OCI-LY7 (cell line): ENCODE results near the gene TMEM43. TPM values are rescaled to one million over a fixed set of nuclear protein-coding genes. Genes with fewer than 3 reads are reported as not detected.

ENCODE experiments used
- BruUV-seq: library from RNA; stranded (reverse); fragments of 400-500 nt; replicated peaks from 2 replicates; lab custom pipeline; 2021; lab: Mats Ljungman, UMichigan
- CTCF ChIA-PET: fragments of 300-600 bp; sonication (Branson Sonifier 250); formaldehyde crosslinking; loops from one replicate; lab custom pipeline; 2022; ENCODE audit warnings: antibody characterized with exemption; ENCODE audit not compliant: unreplicated experiment; lab: Charles Lee
- POLR2A ChIA-PET: fragments of 300-600 bp; sonication (Branson Sonifier 250); formaldehyde crosslinking; loops from one replicate; lab custom pipeline; 2022; ENCODE audit warnings: antibody characterized with exemption; lab: Charles Lee
- DNase-seq: peaks from one replicate; pipeline ENCODE4 v3.0.0-alpha.2; 2015; ENCODE audit warnings: low spot score
- H2AFZ ChIP-seq: fragments of 200-600 bp; sonication (generic), shearing (Covaris generic); 2 replicates; pipeline ENCODE4 v1.6.1; 2014; ENCODE audit warnings: mild to moderate bottlenecking, antibody characterized with exemption, low read length, moderate library complexity
- H3K27ac ChIP-seq: fragments of 200-600 bp; sonication (generic); 2 replicates; pipeline ENCODE4 v1.5.1; 2014; ENCODE audit warnings: mixed run types, low read depth, mild to moderate bottlenecking, moderate library complexity, low read length, inconsistent platforms; ENCODE audit not compliant: poor library complexity, severe bottlenecking
- H3K36me3 ChIP-seq: fragments of 200-600 bp; sonication (generic); 2 replicates; pipeline ENCODE4 v1.6.1; 2014; ENCODE audit warnings: mild to moderate bottlenecking, antibody characterized with exemption, low read length, moderate library complexity, mixed read lengths; ENCODE audit not compliant: insufficient read depth
- H3K4me1 ChIP-seq: fragments of 200-600 bp; sonication (generic); 2 replicates; pipeline ENCODE4 v1.5.1; 2014; ENCODE audit warnings: mild to moderate bottlenecking, low read length; ENCODE audit not compliant: insufficient read depth, poor library complexity, severe bottlenecking
- H3K4me2 ChIP-seq: fragments of 200-600 bp; sonication (generic); 2 replicates; pipeline ENCODE4 v1.6.1; 2014; ENCODE audit warnings: mild to moderate bottlenecking, low read length
- H3K4me3 ChIP-seq: fragments of 200-600 bp; sonication (generic); 2 replicates; pipeline ENCODE4 v1.5.1; 2014; ENCODE audit warnings: mild to moderate bottlenecking, low read depth, low read length; ENCODE audit not compliant: poor library complexity, severe bottlenecking
- H3K79me2 ChIP-seq: fragments of 200-600 bp; sonication (generic); 2 replicates; pipeline ENCODE4 v1.6.1; 2016; ENCODE audit warnings: low read depth, mild to moderate bottlenecking, low read length, moderate library complexity, mixed read lengths; ENCODE audit not compliant: insufficient read depth
- H3K9me2 ChIP-seq: fragments of 200-600 bp; sonication (generic); 2 replicates; pipeline ENCODE4 v1.6.1; 2016; ENCODE audit warnings: mild to moderate bottlenecking, low read length, mixed read lengths; ENCODE audit not compliant: insufficient read depth
- H3K9me3 ChIP-seq: fragments of 200-600 bp; sonication (generic); 2 replicates; pipeline ENCODE4 v1.6.1; 2014; ENCODE audit warnings: mild to moderate bottlenecking, mixed run types, low read length, mixed read lengths
- H4K20me1 ChIP-seq: fragments of 200-600 bp; sonication (generic); 2 replicates; pipeline ENCODE4 v1.6.1; 2014; ENCODE audit warnings: mild to moderate bottlenecking, antibody characterized with exemption, low read length, moderate library complexity, mixed read lengths; ENCODE audit not compliant: insufficient read depth
- EZH2phosphoT487 ChIP-seq: fragments of 200-600 bp; sonication (generic); IDR thresholded peaks from 2 replicates; pipeline ENCODE4 v1.6.1; 2018; ENCODE audit warnings: low read depth, borderline replicate concordance, mild to moderate bottlenecking, mixed run types, antibody characterized with exemption, low read length, moderate library complexity, mixed read lengths
- intact Hi-C: fragments of 100-400 bp; cut with micrococcal nuclease; formaldehyde crosslinking; loops from one replicate; pipeline ENCODE4 v1.10.0; 2022; ENCODE audit not compliant: unreplicated experiment
- total RNA-seq, 2 experiments: library from RNA; depleted of rRNA in 1 of 2; stranded (reverse); fragments of >200 nt in 1 of 2; shearing (Covaris generic) in 1 of 2; gene quantifications; 2 replicates each; pipeline ENCODE4 v1.2.3, GENCODE V29; 2014 to 2022
- TF ChIP-seq, protein P1 (sequence below): fragments of 200-600 bp; sonication (generic); conservative IDR thresholded peaks from 2 replicates; pipeline ENCODE4 v1.5.1; 2014; ENCODE audit warnings: mild to moderate bottlenecking, antibody characterized with exemption, low read length, moderate library complexity, mixed read lengths

TMEM43 gene
- total RNA-seq, 2 experiments from 2014 or later = 19.7 to 22.2 TPM

DNA sequence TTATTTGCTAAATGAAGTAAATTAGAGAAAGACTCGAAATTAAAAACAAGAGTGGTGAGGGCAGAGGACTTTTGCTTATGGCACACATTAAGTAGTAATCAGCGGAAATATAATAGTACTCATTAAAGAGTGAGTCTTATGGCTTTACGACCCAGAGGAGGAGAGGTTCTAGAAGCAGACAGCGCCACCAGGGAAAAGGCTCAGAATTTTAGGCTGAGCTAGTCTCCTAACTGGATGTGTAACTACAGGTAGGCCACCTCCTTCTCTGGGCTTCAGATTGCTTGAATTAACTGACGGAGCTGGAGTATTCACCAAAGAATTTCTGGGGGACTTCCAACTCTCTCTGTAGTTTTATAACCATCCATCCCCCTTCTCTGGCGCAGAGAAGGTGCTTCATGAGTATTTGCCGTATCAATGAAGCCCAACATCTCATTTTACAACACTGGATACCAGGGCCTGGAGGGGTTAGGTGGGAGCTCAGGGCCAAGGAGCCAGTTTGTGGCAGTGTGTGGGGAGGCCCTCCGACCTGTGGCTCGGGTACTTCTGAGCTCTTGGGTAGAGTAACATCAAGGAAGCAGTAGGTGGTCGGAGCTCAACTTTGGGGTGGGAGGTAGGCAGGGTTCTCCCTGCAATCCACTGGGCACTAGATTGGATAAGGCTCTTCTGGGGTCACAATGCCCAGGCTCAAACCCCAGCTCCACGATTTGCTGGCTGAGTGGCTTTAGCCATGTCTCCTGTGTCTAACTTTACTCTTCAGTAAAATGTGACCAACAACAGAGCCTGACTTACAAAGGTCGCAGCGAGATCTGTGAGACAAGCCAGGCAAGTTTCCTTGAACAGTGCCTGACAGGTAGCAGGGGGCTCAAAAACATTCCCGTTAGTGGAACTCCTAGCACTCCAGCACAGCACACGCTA is 1.3 kb upstream of the TMEM43 start:
- ChIA-PET POLR2A (interaction anchor here (0.6 to 3.7 kb wide), 7 partner anchors 12 to 271 kb away, joined by 3 to 20 read pairs (median 4); partner anchors contain the start of genes LSM3 and XPC), CTCF (interaction anchor here (0.6 to 1.3 kb wide), 2 partner anchors 55 to 527 kb away, joined by 3 to 4 read pairs; partner anchors contain the start of genes LSM3 and XPC)
- H3K27ac ChIP-seq = peak overlapping the region; percentile 69
- H2AFZ ChIP-seq = peak overlapping the region; percentile 55
- peaks cover 52% of the 10 kb centered on the region for H3K79me2 ChIP-seq
- peak overlapping the region; percentile 84 for H3K4me2 ChIP-seq
- no peaks in the 10 kb centered on the region for H3K9me2 ChIP-seq
- no peaks in the 10 kb centered on the region for H4K20me1 ChIP-seq
- TSS peak; percentile 59 for BruUV-seq
- H3K4me3 ChIP-seq = peak overlapping the region; percentile 93
- no peaks in the 10 kb centered on the region for H3K9me3 ChIP-seq
- peak; percentile 36 for DNase-seq
- peaks cover 31% of the 10 kb centered on the region for H3K4me1 ChIP-seq
- intact Hi-C loops = loop anchor here (1.0 to 10.0 kb wide), 4 partner anchors 55 to 824 kb away; partner anchors contain the start of genes LSM3, NR2C2 and XPC
- H3K36me3 ChIP-seq = peaks cover 47% of the 10 kb centered on the region
- no peak for TF ChIP-seq EZH2phosphoT487
- TF ChIP-seq, protein P1, sequence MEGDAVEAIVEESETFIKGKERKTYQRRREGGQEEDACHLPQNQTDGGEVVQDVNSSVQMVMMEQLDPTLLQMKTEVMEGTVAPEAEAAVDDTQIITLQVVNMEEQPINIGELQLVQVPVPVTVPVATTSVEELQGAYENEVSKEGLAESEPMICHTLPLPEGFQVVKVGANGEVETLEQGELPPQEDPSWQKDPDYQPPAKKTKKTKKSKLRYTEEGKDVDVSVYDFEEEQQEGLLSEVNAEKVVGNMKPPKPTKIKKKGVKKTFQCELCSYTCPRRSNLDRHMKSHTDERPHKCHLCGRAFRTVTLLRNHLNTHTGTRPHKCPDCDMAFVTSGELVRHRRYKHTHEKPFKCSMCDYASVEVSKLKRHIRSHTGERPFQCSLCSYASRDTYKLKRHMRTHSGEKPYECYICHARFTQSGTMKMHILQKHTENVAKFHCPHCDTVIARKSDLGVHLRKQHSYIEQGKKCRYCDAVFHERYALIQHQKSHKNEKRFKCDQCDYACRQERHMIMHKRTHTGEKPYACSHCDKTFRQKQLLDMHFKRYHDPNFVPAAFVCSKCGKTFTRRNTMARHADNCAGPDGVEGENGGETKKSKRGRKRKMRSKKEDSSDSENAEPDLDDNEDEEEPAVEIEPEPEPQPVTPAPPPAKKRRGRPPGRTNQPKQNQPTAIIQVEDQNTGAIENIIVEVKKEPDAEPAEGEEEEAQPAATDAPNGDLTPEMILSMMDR = peak; percentile 67

DNA sequence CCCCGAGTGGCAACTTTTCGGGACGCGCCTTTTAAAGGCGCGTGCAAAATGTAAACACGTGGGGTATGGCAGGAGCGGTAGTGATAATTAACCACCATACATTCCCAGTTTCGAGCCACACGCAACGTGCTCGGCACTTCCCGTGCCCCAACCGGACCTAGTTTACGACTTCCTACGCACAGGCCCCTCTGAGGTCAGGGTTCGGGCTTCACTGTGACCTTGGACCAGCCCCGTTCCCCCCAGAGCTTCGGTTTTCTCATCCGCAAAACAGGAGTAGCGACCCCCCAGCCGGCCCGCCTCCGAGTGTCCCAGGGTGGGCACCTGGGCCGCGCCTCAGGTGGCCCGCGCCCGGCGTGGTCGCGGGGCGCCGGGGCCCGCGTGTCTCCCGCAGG is 633 bp upstream of the TMEM43 start:
- Histone ChIP-seq H3K27ac (peak overlapping the region; percentile 69), H3K4me1 (peaks cover 31% of the 10 kb centered on the region), H3K4me3 (peak overlapping the region; percentile 93), H3K36me3 (peaks cover 46% of the 10 kb centered on the region), H3K9me3 (no peaks in the 10 kb centered on the region), H4K20me1 (no peaks in the 10 kb centered on the region), H3K79me2 (peaks cover 51% of the 10 kb centered on the region), H3K4me2 (peak overlapping the region; percentile 84), H3K9me2 (no peaks in the 10 kb centered on the region), H2AFZ (peak overlapping the region; percentile 55)
- CTCF ChIA-PET = interaction anchor here (0.6 kb wide), 1 partner anchor 526 kb away, joined by 4 read pairs; no protein-coding TSS in a partner anchor
- intact Hi-C loops = loop anchor here (1.0 to 10.0 kb wide), 4 partner anchors 54 to 823 kb away; partner anchors contain the start of genes LSM3, NR2C2 and XPC
- DNase-seq = peak; percentile 86
- TF ChIP-seq EZH2phosphoT487 = no peak
- TF ChIP-seq, protein P1 = no peak
- no TSS peak for BruUV-seq
- POLR2A ChIA-PET = interaction anchor here (0.8 to 3.7 kb wide), 6 partner anchors 13 to 80 kb away, joined by 4 to 20 read pairs (median 5); partner anchors contain the start of genes LSM3 and XPC
